ENCODE data around the gene PDE7B.

The PDE7B gene

DNA sequence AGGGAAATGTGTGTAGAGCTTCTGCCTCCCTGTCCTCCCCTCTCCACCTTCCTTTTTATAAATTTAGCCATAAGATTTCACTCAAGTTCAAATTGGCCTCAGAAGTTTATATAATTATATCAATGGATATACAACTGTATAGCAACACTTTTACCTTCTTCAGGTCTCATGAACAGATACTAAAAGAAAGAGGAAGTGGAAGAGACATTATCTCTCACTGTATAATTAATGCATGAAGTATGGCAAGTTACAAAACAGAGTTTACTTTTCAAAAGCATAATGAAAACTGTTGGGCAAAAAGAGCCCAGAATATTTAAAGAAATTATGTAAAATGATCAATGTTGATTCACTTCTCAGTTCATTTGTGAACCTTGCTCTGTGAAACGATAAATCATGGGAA is 99.7 kb downstream of the PDE7B start:
- no CpG with 5 or more reads among the region's 1 CpG for WGBS, 2 experiments (ENCODE audit: insufficient coverage in 2 of 2)
- no peaks in the 10 kb centered on the region for H3K36me3 ChIP-seq (ENCODE audit: control insufficient read depth, insufficient read depth, low read length)
- no peaks in the 10 kb centered on the region for H3K4me1 ChIP-seq (ENCODE audit: control insufficient read depth, insufficient read depth, low read length, poor library complexity, severe bottlenecking)
- H3K4me3 ChIP-seq (ENCODE audit: extremely low read depth, insufficient read depth, low read length, poor library complexity, severe bottlenecking) = no peak overlapping the region
- H3K27ac ChIP-seq (ENCODE audit: low read depth, low read length, severe bottlenecking) = no peak overlapping the region
- H3K9me3 ChIP-seq (ENCODE audit: control insufficient read depth, low read length) = no peaks in the 10 kb centered on the region

DNA sequence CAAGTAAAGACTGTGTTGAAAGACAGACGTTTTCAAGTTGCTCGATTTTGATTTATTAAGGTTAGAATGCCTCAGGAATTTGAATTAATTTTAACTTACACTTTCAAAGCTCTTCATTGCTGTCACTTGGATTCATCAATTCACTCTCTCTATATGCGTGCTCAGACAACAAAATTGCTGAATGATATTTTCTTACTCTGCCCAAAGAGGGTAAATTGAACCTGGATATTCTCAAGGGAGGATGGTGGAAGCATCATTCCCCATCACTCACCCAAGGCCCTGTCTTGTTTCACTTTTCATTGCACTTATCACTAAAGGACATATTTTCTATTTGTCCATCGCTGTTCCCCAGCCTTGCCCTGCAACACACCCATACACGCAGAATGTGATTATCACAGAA is 102.3 kb downstream of the PDE7B start:
- Histone ChIP-seq H3K4me1 (ENCODE audit: control insufficient read depth, insufficient read depth, low read length, poor library complexity, severe bottlenecking) (no peaks in the 10 kb centered on the region), H3K9me3 (ENCODE audit: control insufficient read depth, low read length) (no peaks in the 10 kb centered on the region), H3K4me3 (ENCODE audit: extremely low read depth, insufficient read depth, low read length, poor library complexity, severe bottlenecking) (no peak overlapping the region), H3K27ac (ENCODE audit: low read depth, low read length, severe bottlenecking) (no peak overlapping the region), H3K36me3 (ENCODE audit: control insufficient read depth, insufficient read depth, low read length) (no peaks in the 10 kb centered on the region)
- WGBS, 2 experiments (ENCODE audit: insufficient coverage in 2 of 2) = 92 to 100% methylated on average over 2 to 3 of the region's 5 CpGs

DNA sequence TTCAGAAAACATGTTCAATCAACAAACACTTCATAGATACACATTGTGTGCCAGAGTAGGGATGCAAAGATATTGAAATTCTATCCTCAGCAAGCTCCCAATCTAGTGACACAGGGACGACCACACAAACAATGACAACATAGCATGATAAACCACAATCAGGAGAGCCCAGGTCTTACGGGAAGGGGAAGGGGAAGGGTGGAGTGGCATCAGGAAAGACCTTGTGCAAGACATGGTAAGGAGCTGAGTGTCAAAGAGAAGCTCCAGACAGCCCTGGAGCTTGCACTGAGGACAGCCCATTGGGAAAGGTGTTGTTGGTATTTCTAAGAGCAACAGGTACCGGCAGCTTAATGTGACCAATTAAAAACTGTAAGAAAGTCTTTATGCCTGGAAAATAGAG is 103.6 kb downstream of the PDE7B start:
- no peaks in the 10 kb centered on the region for H3K4me1 ChIP-seq (ENCODE audit: control insufficient read depth, insufficient read depth, low read length, poor library complexity, severe bottlenecking)
- no peak overlapping the region for H3K27ac ChIP-seq (ENCODE audit: low read depth, low read length, severe bottlenecking)
- no peak overlapping the region for H3K4me3 ChIP-seq (ENCODE audit: extremely low read depth, insufficient read depth, low read length, poor library complexity, severe bottlenecking)
- no peaks in the 10 kb centered on the region for H3K36me3 ChIP-seq (ENCODE audit: control insufficient read depth, insufficient read depth, low read length)
- 84 to 100% methylated on average over 2 of the region's 3 CpGs for WGBS, 2 experiments (ENCODE audit: insufficient coverage in 2 of 2)
- H3K9me3 ChIP-seq (ENCODE audit: control insufficient read depth, low read length) = no peaks in the 10 kb centered on the region

DNA sequence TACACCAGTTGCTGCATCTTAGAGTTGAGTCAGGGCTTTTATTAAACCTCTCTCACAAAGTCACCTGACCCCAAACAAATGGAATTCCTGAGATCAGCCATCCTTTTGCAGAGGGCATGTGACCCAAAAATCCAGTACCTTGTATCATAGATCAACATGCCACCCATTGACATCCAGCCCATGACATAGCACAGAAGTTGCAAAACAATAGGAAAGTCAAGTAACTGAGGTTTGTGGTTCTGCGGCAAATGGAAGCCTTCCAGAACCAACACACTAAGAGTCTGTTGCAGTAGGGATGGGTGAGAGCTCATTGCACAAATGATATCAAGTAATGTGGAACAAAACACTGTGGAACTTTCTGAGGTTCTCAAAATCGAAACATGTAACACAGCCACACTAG is 111.2 kb downstream of the PDE7B start:
- Histone ChIP-seq H3K9me3 (ENCODE audit: control insufficient read depth, low read length) (no peaks in the 10 kb centered on the region), H3K4me3 (ENCODE audit: extremely low read depth, insufficient read depth, low read length, poor library complexity, severe bottlenecking) (no peak overlapping the region), H3K27ac (ENCODE audit: low read depth, low read length, severe bottlenecking) (no peak overlapping the region), H3K36me3 (ENCODE audit: control insufficient read depth, insufficient read depth, low read length) (no peaks in the 10 kb centered on the region), H3K4me1 (ENCODE audit: control insufficient read depth, insufficient read depth, low read length, poor library complexity, severe bottlenecking) (no peaks in the 10 kb centered on the region)
- WGBS, 2 experiments (ENCODE audit: insufficient coverage in 2 of 2) = 100% methylated on average over 1 of the region's 2 CpGs; no CpG with 5 or more reads in 1 of the 2 experiments

DNA sequence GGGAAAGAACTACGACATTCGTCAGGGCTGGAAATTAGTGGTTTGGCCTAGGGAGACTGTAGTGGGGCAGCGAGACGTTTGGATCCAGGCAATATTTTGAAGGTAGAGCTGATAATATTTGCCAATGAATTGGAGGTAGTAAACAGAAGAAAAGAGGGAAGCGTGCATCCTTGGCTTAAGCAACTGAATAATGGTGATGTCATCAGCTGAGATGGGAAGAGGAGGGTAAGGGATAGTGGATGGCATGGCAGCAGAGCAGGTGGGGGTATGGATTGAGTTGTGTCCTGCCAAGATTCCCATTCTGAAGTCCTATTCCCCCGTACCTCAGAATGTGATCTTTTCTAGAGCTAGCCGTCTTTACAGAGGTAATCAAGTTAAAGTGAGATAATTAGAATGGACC is 119.2 kb downstream of the PDE7B start:
- Histone ChIP-seq H3K9me3 (ENCODE audit: control insufficient read depth, low read length) (no peaks in the 10 kb centered on the region), H3K4me3 (ENCODE audit: extremely low read depth, insufficient read depth, low read length, poor library complexity, severe bottlenecking) (no peak overlapping the region)
- 88 to 91% methylated on average over 5 of the region's 7 CpGs for WGBS, 2 experiments (ENCODE audit: insufficient coverage in 2 of 2)

DNA sequence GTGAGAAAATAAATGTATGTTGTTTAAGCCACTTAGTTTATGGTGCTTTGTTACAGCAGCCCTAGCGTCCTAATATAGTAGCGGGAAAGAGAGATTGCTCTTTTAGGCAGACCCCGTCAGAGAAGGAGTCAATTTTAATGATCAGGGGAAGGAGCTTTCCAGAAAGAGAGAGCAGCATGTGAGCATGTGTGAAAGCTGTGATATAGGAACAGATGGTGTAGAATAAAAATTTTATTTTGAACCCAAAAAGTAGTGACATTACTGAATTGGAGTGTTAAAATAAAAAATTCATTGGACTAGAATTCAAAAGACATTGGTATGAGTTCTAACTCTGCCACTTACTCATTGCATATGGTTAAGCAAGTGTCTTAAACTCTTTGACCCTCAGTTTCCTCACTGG is 119.8 kb downstream of the PDE7B start:
- Histone ChIP-seq H3K4me3 (ENCODE audit: extremely low read depth, insufficient read depth, low read length, poor library complexity, severe bottlenecking) (no peak overlapping the region), H3K36me3 (ENCODE audit: control insufficient read depth, insufficient read depth, low read length) (no peaks in the 10 kb centered on the region), H3K4me1 (ENCODE audit: control insufficient read depth, insufficient read depth, low read length, poor library complexity, severe bottlenecking) (no peaks in the 10 kb centered on the region), H3K27ac (ENCODE audit: low read depth, low read length, severe bottlenecking) (no peak overlapping the region), H3K9me3 (ENCODE audit: control insufficient read depth, low read length) (no peaks in the 10 kb centered on the region)
- WGBS, 2 experiments (ENCODE audit: insufficient coverage in 2 of 2) = 94% methylated on average over 3 of the region's 3 CpGs

More for the DNA sequence above, 119.2 kb downstream of the PDE7B start:
- Histone ChIP-seq H3K36me3 (ENCODE audit: control insufficient read depth, insufficient read depth, low read length) (no peaks in the 10 kb centered on the region), H3K27ac (ENCODE audit: low read depth, low read length, severe bottlenecking) (no peak overlapping the region), H3K4me1 (ENCODE audit: control insufficient read depth, insufficient read depth, low read length, poor library complexity, severe bottlenecking) (no peaks in the 10 kb centered on the region)

DNA sequence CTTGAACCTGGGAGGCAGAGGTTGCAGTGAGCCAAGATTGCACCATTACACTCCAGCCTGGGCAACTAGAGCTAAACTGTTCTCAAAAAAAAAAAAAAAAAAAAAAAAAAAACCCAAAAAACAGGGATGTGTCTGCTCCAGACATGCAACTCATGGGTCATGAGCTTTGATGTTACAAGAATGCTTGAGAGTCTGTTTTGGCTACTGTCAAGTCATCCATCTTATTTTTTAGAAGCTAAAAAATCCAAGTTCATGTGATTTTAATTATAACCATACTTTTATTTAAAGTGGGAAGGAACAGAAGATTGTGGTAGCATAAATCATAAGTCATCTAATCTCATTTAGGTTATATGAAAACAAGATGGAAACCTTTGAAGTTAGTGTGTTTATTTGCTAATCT is 120.6 kb downstream of the PDE7B start:
- no peaks in the 10 kb centered on the region for H3K36me3 ChIP-seq (ENCODE audit: control insufficient read depth, insufficient read depth, low read length)
- H3K27ac ChIP-seq (ENCODE audit: low read depth, low read length, severe bottlenecking) = no peak overlapping the region
- H3K4me3 ChIP-seq (ENCODE audit: extremely low read depth, insufficient read depth, low read length, poor library complexity, severe bottlenecking) = no peak overlapping the region
- no peaks in the 10 kb centered on the region for H3K9me3 ChIP-seq (ENCODE audit: control insufficient read depth, low read length)
- H3K4me1 ChIP-seq (ENCODE audit: control insufficient read depth, insufficient read depth, low read length, poor library complexity, severe bottlenecking) = no peaks in the 10 kb centered on the region

DNA sequence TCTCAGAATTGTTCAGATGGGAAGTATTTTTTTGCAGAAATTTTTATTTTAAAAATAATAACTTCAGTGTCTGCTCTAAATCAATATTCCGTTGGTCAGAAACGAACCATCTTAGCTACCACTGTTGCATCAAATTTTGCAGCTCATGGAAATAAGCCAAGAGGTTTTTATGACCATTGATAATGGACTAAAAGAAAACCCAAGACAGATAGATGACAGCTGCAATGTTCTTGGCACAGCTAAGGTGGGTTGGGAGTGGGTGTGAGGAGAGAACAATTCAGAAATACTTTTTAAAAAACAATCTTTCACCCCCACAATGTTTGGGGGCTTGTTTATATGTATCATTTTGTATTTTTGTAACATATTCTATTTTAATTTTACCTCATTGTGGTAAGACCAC is 121.1 kb downstream of the PDE7B start:
- Histone ChIP-seq H3K4me3 (ENCODE audit: extremely low read depth, insufficient read depth, low read length, poor library complexity, severe bottlenecking) (no peak overlapping the region), H3K27ac (ENCODE audit: low read depth, low read length, severe bottlenecking) (no peak overlapping the region), H3K36me3 (ENCODE audit: control insufficient read depth, insufficient read depth, low read length) (no peaks in the 10 kb centered on the region), H3K9me3 (ENCODE audit: control insufficient read depth, low read length) (no peaks in the 10 kb centered on the region), H3K4me1 (ENCODE audit: control insufficient read depth, insufficient read depth, low read length, poor library complexity, severe bottlenecking) (no peaks in the 10 kb centered on the region)
- WGBS, 2 experiments (ENCODE audit: insufficient coverage in 2 of 2) = no CpG with 5 or more reads among the region's 2 CpGs

DNA sequence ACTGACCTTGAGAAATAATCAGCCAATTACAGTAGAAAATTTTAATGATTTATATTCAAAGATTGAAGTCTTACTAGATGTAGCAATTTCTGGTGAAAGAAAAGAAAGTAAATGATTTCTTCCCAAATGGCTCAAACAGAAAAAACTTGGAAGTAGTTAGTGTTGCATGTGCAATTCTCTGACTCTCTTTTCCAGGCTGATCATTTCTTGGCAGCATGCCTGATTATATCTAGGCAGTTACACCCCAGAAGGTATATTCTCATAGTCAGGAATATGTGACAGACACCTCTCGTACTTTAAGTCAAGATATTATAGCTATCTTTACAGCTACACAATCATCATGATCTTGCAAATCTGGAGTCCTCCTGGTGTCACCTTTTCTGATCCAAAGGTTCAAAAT is 122.9 kb downstream of the PDE7B start:
- H3K4me1 ChIP-seq (ENCODE audit: control insufficient read depth, insufficient read depth, low read length, poor library complexity, severe bottlenecking) = no peaks in the 10 kb centered on the region
- WGBS, 2 experiments (ENCODE audit: insufficient coverage in 2 of 2) = 20 to 40% methylated on average over 1 of the region's 1 CpG
- H3K36me3 ChIP-seq (ENCODE audit: control insufficient read depth, insufficient read depth, low read length) = no peaks in the 10 kb centered on the region
- no peak overlapping the region for H3K27ac ChIP-seq (ENCODE audit: low read depth, low read length, severe bottlenecking)
- H3K4me3 ChIP-seq (ENCODE audit: extremely low read depth, insufficient read depth, low read length, poor library complexity, severe bottlenecking) = no peak overlapping the region
- no peaks in the 10 kb centered on the region for H3K9me3 ChIP-seq (ENCODE audit: control insufficient read depth, low read length)

DNA sequence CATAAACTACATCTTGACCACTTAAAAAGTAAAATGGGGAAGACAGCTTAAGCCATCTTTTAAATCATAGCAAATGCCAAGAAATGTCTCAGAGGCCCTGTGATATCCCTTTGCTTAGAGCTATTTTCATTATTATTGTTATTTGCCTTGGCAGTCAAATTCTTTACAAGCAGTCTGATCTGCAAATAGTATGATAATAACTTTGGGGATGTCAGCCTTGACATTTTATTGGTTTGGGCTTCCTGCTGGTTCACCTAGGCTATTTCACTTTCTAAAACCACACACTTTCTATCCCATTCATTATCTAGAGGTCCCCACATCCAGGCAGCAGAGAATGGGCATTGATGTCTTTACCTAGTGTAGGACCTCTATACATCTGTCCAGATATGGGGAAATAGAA is 125.1 kb downstream of the PDE7B start:
- Histone ChIP-seq H3K27ac (ENCODE audit: low read depth, low read length, severe bottlenecking) (no peak overlapping the region), H3K9me3 (ENCODE audit: control insufficient read depth, low read length) (no peaks in the 10 kb centered on the region)

DNA sequence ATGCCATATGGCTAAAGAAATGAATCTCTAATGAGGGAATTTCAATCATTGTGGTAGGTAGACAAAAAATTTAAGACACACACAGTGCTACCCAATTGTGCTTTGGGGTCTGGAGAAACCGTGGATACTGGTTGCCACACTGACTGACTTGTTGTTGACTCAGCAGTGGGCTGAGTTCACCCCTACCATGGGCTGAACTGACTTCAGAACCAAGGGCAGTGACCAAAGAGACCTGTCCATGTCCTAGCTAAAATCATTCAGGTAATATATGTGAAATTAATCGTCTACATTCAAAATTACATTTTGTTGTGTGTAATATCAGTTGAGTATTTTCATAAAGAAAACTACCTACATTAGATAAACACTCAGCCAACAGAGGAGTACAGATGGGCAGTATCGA is 131.6 kb downstream of the PDE7B start:
- H3K9me3 ChIP-seq (ENCODE audit: control insufficient read depth, low read length) = no peaks in the 10 kb centered on the region
- no peak overlapping the region for H3K27ac ChIP-seq (ENCODE audit: low read depth, low read length, severe bottlenecking)
- H3K4me1 ChIP-seq (ENCODE audit: control insufficient read depth, insufficient read depth, low read length, poor library complexity, severe bottlenecking) = no peaks in the 10 kb centered on the region
- 60 to 83% methylated on average over 1 of the region's 3 CpGs for WGBS, 2 experiments (ENCODE audit: insufficient coverage in 2 of 2)
- no peak overlapping the region for H3K4me3 ChIP-seq (ENCODE audit: extremely low read depth, insufficient read depth, low read length, poor library complexity, severe bottlenecking)
- no peaks in the 10 kb centered on the region for H3K36me3 ChIP-seq (ENCODE audit: control insufficient read depth, insufficient read depth, low read length)

More for the DNA sequence above, 125.1 kb downstream of the PDE7B start:
- H3K36me3 ChIP-seq (ENCODE audit: control insufficient read depth, insufficient read depth, low read length) = no peaks in the 10 kb centered on the region
- no peaks in the 10 kb centered on the region for H3K4me1 ChIP-seq (ENCODE audit: control insufficient read depth, insufficient read depth, low read length, poor library complexity, severe bottlenecking)
- no peak overlapping the region for H3K4me3 ChIP-seq (ENCODE audit: extremely low read depth, insufficient read depth, low read length, poor library complexity, severe bottlenecking)

Data from mesodermal cell (in vitro differentiated cells).